ENCODE results near the gene LAIR2. TPM values are rescaled to one million over a fixed set of nuclear protein-coding genes. Genes with fewer than 3 reads are reported as not detected.

LAIR2 gene
- total and polyA plus RNA-seq, 2 of the 13 experiments (the other 11 are each of a cell fraction or from before 2014, with no cell fraction given): 1.3 to 1.9 TPM

- CTCF ChIA-PET (ENCODE audit: low intra/inter-chr PET ratio, low total read pairs): no interaction called here
- FAIRE-seq: no peak
Measured at GRCh38 chr19:54484451-54484850, 18.2 kb upstream of the LAIR2 start.

GRCh38 chr19:54485851-54486250, 16.8 kb upstream of the LAIR2 start:
- no peak overlapping the region for H3K4me3 ChIP-seq (replicated peaks in 1 of 3; ENCODE audit: insufficient read depth in 1 of 3, low read depth in 2 of 3, low read length in 3 of 3)
- H3K9ac ChIP-seq (ENCODE audit: insufficient read depth, low read depth, low read length): no peak overlapping the region
- no peak for ATAC-seq
- FAIRE-seq: no peak
- no peak overlapping the region for H3K27ac ChIP-seq (ENCODE audit: extremely low read length, insufficient read depth, low read length)
- H3K9me3 ChIP-seq (ENCODE audit: low read length): no peaks in the 10 kb centered on the region
- H3K36me3 ChIP-seq (replicated peaks in 1 of 2; ENCODE audit: control insufficient read depth in 1 of 2, insufficient read depth in 2 of 2, low read length in 2 of 2): no peaks in the 10 kb centered on the region
- no peaks in the 10 kb centered on the region for H3K4me1 ChIP-seq (ENCODE audit: insufficient read depth, low read length)
- DNase-seq (ENCODE audit: low spot score): no peak
- H3K79me2 ChIP-seq (ENCODE audit: insufficient read depth, low read length): no peaks in the 10 kb centered on the region
- ChIA-PET POLR2A (no interaction called here), CTCF (ENCODE audit: low intra/inter-chr PET ratio, low total read pairs) (no interaction called here)
- H3K27me3 ChIP-seq (ENCODE audit: control insufficient read depth in 1 of 2, insufficient read depth in 2 of 2, low read length in 2 of 2): peaks cover 2 to 12% of the 10 kb centered on the region in 2 experiments; a peak in 4 of 5 replicates
- no peaks in the 10 kb centered on the region for H4K20me1 ChIP-seq (ENCODE audit: insufficient read depth, low read length)
- no peak overlapping the region for H3K4me2 ChIP-seq (ENCODE audit: low read depth, low read length)
- 68% methylated on average over 5 of the region's 5 CpGs for WGBS (ENCODE audit: low lambda C conversion rate)
- BruUV-seq (replicated peaks): no TSS peak
- intact Hi-C loops (cut with micrococcal nuclease; ENCODE audit: unreplicated experiment) (no loop called here), in situ Hi-C loops (cut with HindIII; ENCODE audit: extremely low pct_ligation_motif_present, low pct_unique_long_range_greater_than_20kb) (no loop called here)
- no peak overlapping the region for H2AFZ ChIP-seq (ENCODE audit: low read length)
- no peak for TF ChIP-seq U2AF2 (IDR thresholded peaks at IDR 0.05; ENCODE audit: low read depth, low read length)
- no peak for TF ChIP-seq TMF1 (CRISPR knock-in tag; IDR thresholded peaks at IDR 0.05; ENCODE audit: low read depth)
- no peak for TF ChIP-seq ZBTB49 (CRISPR knock-in tag; IDR thresholded peaks at IDR 0.05; ENCODE audit: borderline replicate concordance)
- TF ChIP-seq ATF7 (IDR thresholded peaks at IDR 0.05): no peak
- TF ChIP-seq ATF7 (CRISPR knock-in tag; IDR thresholded peaks at IDR 0.05): no peak
- TF ChIP-seq FOSL1 (CRISPR knock-in tag; IDR thresholded peaks at IDR 0.05; ENCODE audit: borderline replicate concordance): no peak
- TF ChIP-seq ZFP91 (CRISPR knock-in tag; IDR thresholded peaks at IDR 0.05; ENCODE audit: borderline replicate concordance): no peak
- no peak for TF ChIP-seq ZFP37 (CRISPR knock-in tag; IDR thresholded peaks at IDR 0.05; ENCODE audit: borderline replicate concordance)

More at GRCh38 chr19:54484451-54484850, 18.2 kb upstream of the LAIR2 start:
- 27% methylated on average over 10 of the region's 10 CpGs for WGBS (ENCODE audit: low lambda C conversion rate)
- Histone ChIP-seq H3K4me1 (ENCODE audit: insufficient read depth, low read length) (no peaks in the 10 kb centered on the region), H3K9me3 (ENCODE audit: low read length) (no peaks in the 10 kb centered on the region), H3K36me3 (replicated peaks in 1 of 2; ENCODE audit: control insufficient read depth in 1 of 2, insufficient read depth in 2 of 2, low read length in 2 of 2) (no peaks in the 10 kb centered on the region), H3K79me2 (ENCODE audit: insufficient read depth, low read length) (no peaks in the 10 kb centered on the region), H3K4me3 (replicated peaks in 1 of 3; ENCODE audit: insufficient read depth in 1 of 3, low read depth in 2 of 3, low read length in 3 of 3) (no peak overlapping the region), H4K20me1 (ENCODE audit: insufficient read depth, low read length) (no peaks in the 10 kb centered on the region), H3K27ac (ENCODE audit: extremely low read length, insufficient read depth, low read length) (no peak overlapping the region), H2AFZ (ENCODE audit: low read length) (no peak overlapping the region), H3K4me2 (ENCODE audit: low read depth, low read length) (no peak overlapping the region), H3K27me3 (ENCODE audit: control insufficient read depth in 1 of 2, insufficient read depth in 2 of 2, low read length in 2 of 2) (peaks cover under 1 to 3% of the 10 kb centered on the region in 2 experiments; a peak in 1 of 5 replicates), H3K9ac (ENCODE audit: insufficient read depth, low read depth, low read length) (no peak overlapping the region)
- POLR2A ChIA-PET: no interaction called here
- DNase-seq (ENCODE audit: low spot score): no peak
- in situ Hi-C loops (cut with HindIII; ENCODE audit: extremely low pct_ligation_motif_present, low pct_unique_long_range_greater_than_20kb): no loop called here
- BruUV-seq (replicated peaks): no TSS peak
- no peak for ATAC-seq
- intact Hi-C loops (cut with micrococcal nuclease; ENCODE audit: unreplicated experiment): no loop called here
- TF ChIP-seq ZNF317 (CRISPR knock-in tag; IDR thresholded peaks at IDR 0.05): no peak
- TF ChIP-seq ZFY (CRISPR knock-in tag; IDR thresholded peaks at IDR 0.05): no peak
- no peak for TF ChIP-seq ATF1 (CRISPR knock-in tag; IDR thresholded peaks at IDR 0.05)
- TF ChIP-seq CBX2 (IDR thresholded peaks at IDR 0.05; ENCODE audit: low read depth, low read length): no peak
- TF ChIP-seq CBX2 (CRISPR knock-in tag; IDR thresholded peaks at IDR 0.05; ENCODE audit: low read depth): no peak
- no peak for TF ChIP-seq HIVEP1 (CRISPR knock-in tag; IDR thresholded peaks at IDR 0.05)
- no peak for TF ChIP-seq STAT5B (CRISPR knock-in tag; IDR thresholded peaks at IDR 0.05)
- TF ChIP-seq ZNF562 (CRISPR knock-in tag; IDR thresholded peaks at IDR 0.05; ENCODE audit: borderline replicate concordance): no peak
- no peak for TF ChIP-seq MTF2 (CRISPR knock-in tag; IDR thresholded peaks at IDR 0.05; ENCODE audit: borderline replicate concordance)
- TF ChIP-seq ZNF44 (CRISPR knock-in tag; IDR thresholded peaks at IDR 0.05): no peak
- no peak for TF ChIP-seq MLLT10 (CRISPR knock-in tag; IDR thresholded peaks at IDR 0.05)
